ENCODE data around the gene UQCR10. TPM values are rescaled to one million over a fixed set of nuclear protein-coding genes. Genes with fewer than 3 reads are reported as not detected.

UQCR10 gene
- total and polyA plus RNA-seq, 2 experiments from 2014 or later, result 78.0 to 535 TPM

DNA sequence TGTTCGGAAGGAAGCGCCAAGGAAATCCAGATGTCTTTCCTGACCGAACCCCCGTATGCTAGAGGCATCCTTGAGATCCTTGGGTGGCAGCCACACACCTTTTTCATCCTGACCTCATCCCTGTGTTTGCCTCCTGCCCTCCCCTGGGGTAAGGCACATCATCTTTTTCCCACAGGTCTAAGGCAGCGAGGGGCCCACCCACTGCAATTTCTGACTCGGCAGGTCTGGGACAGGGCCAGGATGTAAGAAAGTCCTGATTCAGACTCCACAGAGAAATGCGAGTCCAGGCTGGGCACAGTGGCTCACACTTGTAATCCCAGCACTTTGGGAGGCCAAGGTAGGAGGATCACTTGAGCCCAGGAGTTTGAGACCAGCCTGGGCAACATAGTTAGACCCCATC is 10.8 kb upstream of the UQCR10 start (continued):
- TF ChIP-seq, protein P1, sequence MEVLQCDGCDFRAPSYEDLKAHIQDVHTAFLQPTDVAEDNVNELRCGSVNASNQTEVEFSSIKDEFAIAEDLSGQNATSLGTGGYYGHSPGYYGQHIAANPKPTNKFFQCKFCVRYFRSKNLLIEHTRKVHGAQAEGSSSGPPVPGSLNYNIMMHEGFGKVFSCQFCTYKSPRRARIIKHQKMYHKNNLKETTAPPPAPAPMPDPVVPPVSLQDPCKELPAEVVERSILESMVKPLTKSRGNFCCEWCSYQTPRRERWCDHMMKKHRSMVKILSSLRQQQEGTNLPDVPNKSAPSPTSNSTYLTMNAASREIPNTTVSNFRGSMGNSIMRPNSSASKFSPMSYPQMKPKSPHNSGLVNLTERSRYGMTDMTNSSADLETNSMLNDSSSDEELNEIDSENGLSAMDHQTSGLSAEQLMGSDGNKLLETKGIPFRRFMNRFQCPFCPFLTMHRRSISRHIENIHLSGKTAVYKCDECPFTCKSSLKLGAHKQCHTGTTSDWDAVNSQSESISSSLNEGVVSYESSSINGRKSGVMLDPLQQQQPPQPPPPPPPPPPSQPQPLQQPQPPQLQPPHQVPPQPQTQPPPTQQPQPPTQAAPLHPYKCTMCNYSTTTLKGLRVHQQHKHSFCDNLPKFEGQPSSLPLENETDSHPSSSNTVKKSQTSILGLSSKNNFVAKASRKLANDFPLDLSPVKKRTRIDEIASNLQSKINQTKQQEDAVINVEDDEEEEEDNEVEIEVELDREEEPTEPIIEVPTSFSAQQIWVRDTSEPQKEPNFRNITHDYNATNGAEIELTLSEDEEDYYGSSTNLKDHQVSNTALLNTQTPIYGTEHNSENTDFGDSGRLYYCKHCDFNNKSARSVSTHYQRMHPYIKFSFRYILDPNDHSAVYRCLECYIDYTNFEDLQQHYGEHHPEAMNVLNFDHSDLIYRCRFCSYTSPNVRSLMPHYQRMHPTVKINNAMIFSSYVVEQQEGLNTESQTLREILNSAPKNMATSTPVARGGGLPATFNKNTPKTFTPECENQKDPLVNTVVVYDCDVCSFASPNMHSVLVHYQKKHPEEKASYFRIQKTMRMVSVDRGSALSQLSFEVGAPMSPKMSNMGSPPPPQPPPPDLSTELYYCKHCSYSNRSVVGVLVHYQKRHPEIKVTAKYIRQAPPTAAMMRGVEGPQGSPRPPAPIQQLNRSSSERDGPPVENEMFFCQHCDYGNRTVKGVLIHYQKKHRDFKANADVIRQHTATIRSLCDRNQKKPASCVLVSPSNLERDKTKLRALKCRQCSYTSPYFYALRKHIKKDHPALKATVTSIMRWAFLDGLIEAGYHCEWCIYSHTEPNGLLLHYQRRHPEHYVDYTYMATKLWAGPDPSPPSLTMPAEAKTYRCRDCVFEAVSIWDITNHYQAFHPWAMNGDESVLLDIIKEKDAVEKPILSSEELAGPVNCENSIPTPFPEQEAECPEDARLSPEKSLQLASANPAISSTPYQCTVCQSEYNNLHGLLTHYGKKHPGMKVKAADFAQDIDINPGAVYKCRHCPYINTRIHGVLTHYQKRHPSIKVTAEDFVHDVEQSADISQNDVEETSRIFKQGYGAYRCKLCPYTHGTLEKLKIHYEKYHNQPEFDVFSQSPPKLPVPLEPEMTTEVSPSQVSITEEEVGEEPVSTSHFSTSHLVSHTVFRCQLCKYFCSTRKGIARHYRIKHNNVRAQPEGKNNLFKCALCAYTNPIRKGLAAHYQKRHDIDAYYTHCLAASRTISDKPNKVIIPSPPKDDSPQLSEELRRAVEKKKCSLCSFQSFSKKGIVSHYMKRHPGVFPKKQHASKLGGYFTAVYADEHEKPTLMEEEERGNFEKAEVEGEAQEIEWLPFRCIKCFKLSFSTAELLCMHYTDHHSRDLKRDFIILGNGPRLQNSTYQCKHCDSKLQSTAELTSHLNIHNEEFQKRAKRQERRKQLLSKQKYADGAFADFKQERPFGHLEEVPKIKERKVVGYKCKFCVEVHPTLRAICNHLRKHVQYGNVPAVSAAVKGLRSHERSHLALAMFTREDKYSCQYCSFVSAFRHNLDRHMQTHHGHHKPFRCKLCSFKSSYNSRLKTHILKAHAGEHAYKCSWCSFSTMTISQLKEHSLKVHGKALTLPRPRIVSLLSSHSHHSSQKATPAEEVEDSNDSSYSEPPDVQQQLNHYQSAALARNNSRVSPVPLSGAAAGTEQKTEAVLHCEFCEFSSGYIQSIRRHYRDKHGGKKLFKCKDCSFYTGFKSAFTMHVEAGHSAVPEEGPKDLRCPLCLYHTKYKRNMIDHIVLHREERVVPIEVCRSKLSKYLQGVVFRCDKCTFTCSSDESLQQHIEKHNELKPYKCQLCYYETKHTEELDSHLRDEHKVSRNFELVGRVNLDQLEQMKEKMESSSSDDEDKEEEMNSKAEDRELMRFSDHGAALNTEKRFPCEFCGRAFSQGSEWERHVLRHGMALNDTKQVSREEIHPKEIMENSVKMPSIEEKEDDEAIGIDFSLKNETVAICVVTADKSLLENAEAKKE (CRISPR knock-in tag; IDR thresholded peaks at IDR 0.05), result no peak
- no peak for TF ChIP-seq NANOG (IDR thresholded peaks at IDR 0.05; ENCODE audit: borderline replicate concordance)
- no peak for TF ChIP-seq JUNB (IDR thresholded peaks at IDR 0.05; ENCODE audit: unreplicated experiment)
- TF ChIP-seq, protein P2, sequence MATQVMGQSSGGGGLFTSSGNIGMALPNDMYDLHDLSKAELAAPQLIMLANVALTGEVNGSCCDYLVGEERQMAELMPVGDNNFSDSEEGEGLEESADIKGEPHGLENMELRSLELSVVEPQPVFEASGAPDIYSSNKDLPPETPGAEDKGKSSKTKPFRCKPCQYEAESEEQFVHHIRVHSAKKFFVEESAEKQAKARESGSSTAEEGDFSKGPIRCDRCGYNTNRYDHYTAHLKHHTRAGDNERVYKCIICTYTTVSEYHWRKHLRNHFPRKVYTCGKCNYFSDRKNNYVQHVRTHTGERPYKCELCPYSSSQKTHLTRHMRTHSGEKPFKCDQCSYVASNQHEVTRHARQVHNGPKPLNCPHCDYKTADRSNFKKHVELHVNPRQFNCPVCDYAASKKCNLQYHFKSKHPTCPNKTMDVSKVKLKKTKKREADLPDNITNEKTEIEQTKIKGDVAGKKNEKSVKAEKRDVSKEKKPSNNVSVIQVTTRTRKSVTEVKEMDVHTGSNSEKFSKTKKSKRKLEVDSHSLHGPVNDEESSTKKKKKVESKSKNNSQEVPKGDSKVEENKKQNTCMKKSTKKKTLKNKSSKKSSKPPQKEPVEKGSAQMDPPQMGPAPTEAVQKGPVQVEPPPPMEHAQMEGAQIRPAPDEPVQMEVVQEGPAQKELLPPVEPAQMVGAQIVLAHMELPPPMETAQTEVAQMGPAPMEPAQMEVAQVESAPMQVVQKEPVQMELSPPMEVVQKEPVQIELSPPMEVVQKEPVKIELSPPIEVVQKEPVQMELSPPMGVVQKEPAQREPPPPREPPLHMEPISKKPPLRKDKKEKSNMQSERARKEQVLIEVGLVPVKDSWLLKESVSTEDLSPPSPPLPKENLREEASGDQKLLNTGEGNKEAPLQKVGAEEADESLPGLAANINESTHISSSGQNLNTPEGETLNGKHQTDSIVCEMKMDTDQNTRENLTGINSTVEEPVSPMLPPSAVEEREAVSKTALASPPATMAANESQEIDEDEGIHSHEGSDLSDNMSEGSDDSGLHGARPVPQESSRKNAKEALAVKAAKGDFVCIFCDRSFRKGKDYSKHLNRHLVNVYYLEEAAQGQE (IDR thresholded peaks at IDR 0.05; ENCODE audit: unreplicated experiment), result no peak
- no peak for TF ChIP-seq ZNF331 (CRISPR knock-in tag; IDR thresholded peaks at IDR 0.05; ENCODE audit: low read depth)
- no peak for TF ChIP-seq ZNF114 (CRISPR knock-in tag; IDR thresholded peaks at IDR 0.05)
- no peak for TF ChIP-seq EZH2 (IDR thresholded peaks at IDR 0.05; ENCODE audit: low read depth, unreplicated experiment)
- TF ChIP-seq CREB1 (CRISPR knock-in tag; IDR thresholded peaks at IDR 0.05; ENCODE audit: low read depth), result no peak
